ENCODE results near the gene ABCC8.

Gene ABCC8

GRCh38 chr11:17477084-17477333, 364 bp upstream of the ABCC8 start:
- TF ChIP-seq CTCF (IDR thresholded peaks at IDR 0.05; ENCODE audit: low read length) (no peak), EZH2 (IDR thresholded peaks at IDR 0.05; ENCODE audit: borderline replicate concordance, low read length) (no peak)
- Histone ChIP-seq H3K27ac (ENCODE audit: low read depth, low read length, poor library complexity, severe bottlenecking) (no peak overlapping the region), H3K4me3 (ENCODE audit: low read depth, low read length, poor library complexity, severe bottlenecking) (no peak overlapping the region), H4K20me1 (ENCODE audit: insufficient read depth, low read length) (no peaks in the 10 kb centered on the region), H3K9me3 (ENCODE audit: low read length) (no peaks in the 10 kb centered on the region), H3F3A (ENCODE audit: insufficient read depth, low read length) (no peaks in the 10 kb centered on the region), H3K4me2 (ENCODE audit: low read length) (no peak overlapping the region), H3K4me1 (ENCODE audit: insufficient read depth, low read length, severe bottlenecking) (no peaks in the 10 kb centered on the region), H3K9me2 (ENCODE audit: low read depth, low read length) (no peaks in the 10 kb centered on the region), H3K36me3 (ENCODE audit: insufficient read depth, low read length) (no peaks in the 10 kb centered on the region), H3K9ac (ENCODE audit: low read length) (no peak overlapping the region), H3K27me3 (ENCODE audit: insufficient read depth, low read length) (no peaks in the 10 kb centered on the region), H2AFZ (ENCODE audit: low read length) (no peak overlapping the region), H3K79me2 (ENCODE audit: insufficient read depth, low read length) (no peaks in the 10 kb centered on the region)

- no peak overlapping the region for H2AFZ ChIP-seq (ENCODE audit: low read length)
- no peak overlapping the region for H3K9ac ChIP-seq (ENCODE audit: low read length)
- no peaks in the 10 kb centered on the region for H3K4me1 ChIP-seq (ENCODE audit: insufficient read depth, low read length, severe bottlenecking)
- no peak overlapping the region for H3K4me2 ChIP-seq (ENCODE audit: low read length)
- no peaks in the 10 kb centered on the region for H4K20me1 ChIP-seq (ENCODE audit: insufficient read depth, low read length)
- no peaks in the 10 kb centered on the region for H3K9me3 ChIP-seq (ENCODE audit: low read length)
- H3K27me3 ChIP-seq (ENCODE audit: insufficient read depth, low read length), result no peaks in the 10 kb centered on the region
- H3K27ac ChIP-seq (ENCODE audit: low read depth, low read length, poor library complexity, severe bottlenecking), result no peak overlapping the region
- no peaks in the 10 kb centered on the region for H3F3A ChIP-seq (ENCODE audit: insufficient read depth, low read length)
- H3K4me3 ChIP-seq (ENCODE audit: low read depth, low read length, poor library complexity, severe bottlenecking), result no peak overlapping the region
- H3K9me2 ChIP-seq (ENCODE audit: low read depth, low read length), result no peaks in the 10 kb centered on the region
- H3K36me3 ChIP-seq (ENCODE audit: insufficient read depth, low read length), result no peaks in the 10 kb centered on the region
- no peaks in the 10 kb centered on the region for H3K79me2 ChIP-seq (ENCODE audit: insufficient read depth, low read length)
- TF ChIP-seq EZH2 (IDR thresholded peaks at IDR 0.05; ENCODE audit: borderline replicate concordance, low read length) (no peak), CTCF (IDR thresholded peaks at IDR 0.05; ENCODE audit: low read length) (no peak)
These were observed 854 bp downstream of the ABCC8 start for GRCh38 chr11:17475666-17476316.

- TF ChIP-seq CTCF (IDR thresholded peaks at IDR 0.05; ENCODE audit: low read length), result no peak; the same call in 1 of the 2 replicates
- no peak for TF ChIP-seq EZH2 (IDR thresholded peaks at IDR 0.05; ENCODE audit: borderline replicate concordance, low read length)
- H3K4me1 ChIP-seq (ENCODE audit: insufficient read depth, low read length, severe bottlenecking), result no peaks in the 10 kb centered on the region
- H3F3A ChIP-seq (ENCODE audit: insufficient read depth, low read length), result no peaks in the 10 kb centered on the region
- H3K4me3 ChIP-seq (ENCODE audit: low read depth, low read length, poor library complexity, severe bottlenecking), result no peak overlapping the region
- H3K36me3 ChIP-seq (ENCODE audit: insufficient read depth, low read length), result no peaks in the 10 kb centered on the region
- no peaks in the 10 kb centered on the region for H3K79me2 ChIP-seq (ENCODE audit: insufficient read depth, low read length)
- no peaks in the 10 kb centered on the region for H3K9me2 ChIP-seq (ENCODE audit: low read depth, low read length)
- no peak overlapping the region for H3K27ac ChIP-seq (ENCODE audit: low read depth, low read length, poor library complexity, severe bottlenecking)
- no peaks in the 10 kb centered on the region for H3K9me3 ChIP-seq (ENCODE audit: low read length)
- no peaks in the 10 kb centered on the region for H4K20me1 ChIP-seq (ENCODE audit: insufficient read depth, low read length)
- H2AFZ ChIP-seq (ENCODE audit: low read length), result no peak overlapping the region
- H3K27me3 ChIP-seq (ENCODE audit: insufficient read depth, low read length), result no peaks in the 10 kb centered on the region
- H3K4me2 ChIP-seq (ENCODE audit: low read length), result no peak overlapping the region
- no peak overlapping the region for H3K9ac ChIP-seq (ENCODE audit: low read length)
These were observed 3.4 kb downstream of the ABCC8 start for GRCh38 chr11:17473071-17473744.

All from OCI-LY1 (cell line).